Measurements from ENCODE around the gene ADAMTS17.

The ADAMTS17 gene

DNA sequence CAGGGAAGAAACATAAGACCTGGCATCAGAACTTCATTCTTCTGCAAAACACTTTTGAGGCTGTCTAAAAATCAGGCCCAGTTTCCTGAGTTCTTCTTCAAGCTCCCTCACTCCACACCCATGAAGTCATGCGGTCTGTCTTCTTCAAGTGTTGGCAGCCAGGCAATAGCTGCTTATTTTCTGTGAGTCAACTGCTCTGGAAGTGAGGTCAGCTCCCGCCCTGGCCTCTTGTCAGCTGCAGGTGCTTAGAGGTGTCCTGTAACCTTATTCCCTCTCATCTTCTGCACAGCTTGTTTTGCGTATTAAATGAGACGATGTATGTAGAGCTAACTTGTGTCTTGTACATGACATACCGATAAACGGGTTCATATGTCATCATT is 226.1 kb downstream of the ADAMTS17 start:
- peaks cover 46% of the 10 kb centered on the region for H3K4me1 ChIP-seq (ENCODE audit: insufficient read depth, low read length, poor library complexity, severe bottlenecking)
- no peak for TF ChIP-seq EZH2phosphoT487 (IDR thresholded peaks at IDR 0.05; ENCODE audit: borderline replicate concordance)
- TF ChIP-seq, protein P1, sequence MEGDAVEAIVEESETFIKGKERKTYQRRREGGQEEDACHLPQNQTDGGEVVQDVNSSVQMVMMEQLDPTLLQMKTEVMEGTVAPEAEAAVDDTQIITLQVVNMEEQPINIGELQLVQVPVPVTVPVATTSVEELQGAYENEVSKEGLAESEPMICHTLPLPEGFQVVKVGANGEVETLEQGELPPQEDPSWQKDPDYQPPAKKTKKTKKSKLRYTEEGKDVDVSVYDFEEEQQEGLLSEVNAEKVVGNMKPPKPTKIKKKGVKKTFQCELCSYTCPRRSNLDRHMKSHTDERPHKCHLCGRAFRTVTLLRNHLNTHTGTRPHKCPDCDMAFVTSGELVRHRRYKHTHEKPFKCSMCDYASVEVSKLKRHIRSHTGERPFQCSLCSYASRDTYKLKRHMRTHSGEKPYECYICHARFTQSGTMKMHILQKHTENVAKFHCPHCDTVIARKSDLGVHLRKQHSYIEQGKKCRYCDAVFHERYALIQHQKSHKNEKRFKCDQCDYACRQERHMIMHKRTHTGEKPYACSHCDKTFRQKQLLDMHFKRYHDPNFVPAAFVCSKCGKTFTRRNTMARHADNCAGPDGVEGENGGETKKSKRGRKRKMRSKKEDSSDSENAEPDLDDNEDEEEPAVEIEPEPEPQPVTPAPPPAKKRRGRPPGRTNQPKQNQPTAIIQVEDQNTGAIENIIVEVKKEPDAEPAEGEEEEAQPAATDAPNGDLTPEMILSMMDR (conservative IDR thresholded peaks at IDR 0.05; ENCODE audit: low read length) = no peak
- H2AFZ ChIP-seq (ENCODE audit: low read length) = no peak overlapping the region
- H3K27me3 ChIP-seq (ENCODE audit: insufficient read depth, low read length, poor library complexity, severe bottlenecking) = no peaks in the 10 kb centered on the region
- no peaks in the 10 kb centered on the region for H3K36me3 ChIP-seq (ENCODE audit: insufficient read depth, low read length)
- no peak overlapping the region for H3K9ac ChIP-seq (ENCODE audit: low read depth, low read length, poor library complexity, severe bottlenecking)
- H3F3A ChIP-seq (ENCODE audit: low read depth) = no peaks in the 10 kb centered on the region
- no peaks in the 10 kb centered on the region for H3K79me2 ChIP-seq (ENCODE audit: insufficient read depth, low read length)
- no peaks in the 10 kb centered on the region for H3K9me2 ChIP-seq (replicated peaks; ENCODE audit: low read depth, low read length)
- no peak overlapping the region for H3K4me2 ChIP-seq (ENCODE audit: low read depth, low read length, poor library complexity, severe bottlenecking)
- no peaks in the 10 kb centered on the region for H3K9me3 ChIP-seq (ENCODE audit: insufficient read depth, low read depth, low read length)
- H3K4me3 ChIP-seq (ENCODE audit: low read length, poor library complexity, severe bottlenecking) = no peak overlapping the region
- no peaks in the 10 kb centered on the region for H4K20me1 ChIP-seq (ENCODE audit: insufficient read depth, low read length, poor library complexity, severe bottlenecking)

DNA sequence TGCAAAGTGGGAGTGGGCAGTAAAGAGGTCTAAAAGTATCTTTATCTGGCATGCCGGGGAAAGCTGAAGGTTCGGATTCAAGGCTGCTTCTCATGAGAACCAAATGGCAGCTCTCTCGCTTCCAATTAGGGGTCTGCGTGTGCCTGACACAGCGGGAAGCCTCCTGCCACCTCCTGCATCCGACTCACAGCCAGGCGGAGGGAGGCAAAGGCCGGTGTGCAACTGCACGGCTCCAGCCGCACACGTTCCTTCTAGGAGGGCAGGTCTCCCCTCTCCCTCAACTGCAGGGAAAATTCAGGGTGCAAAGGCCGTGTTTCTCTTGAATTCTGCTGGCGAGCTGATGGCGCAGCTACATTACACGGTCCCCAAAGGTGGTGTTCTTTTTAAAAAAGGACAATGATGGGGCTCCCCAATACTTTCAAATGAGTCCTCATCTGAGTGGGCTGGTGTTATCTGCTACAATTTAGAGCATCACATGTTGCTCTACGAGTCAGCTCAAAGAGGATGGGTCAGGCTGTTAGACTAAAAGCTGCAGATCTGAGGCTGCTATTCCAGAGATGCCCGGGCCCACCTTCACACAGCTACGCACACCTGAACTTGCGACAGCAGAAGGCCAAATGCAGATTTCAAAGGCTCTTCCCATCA is 226.6 kb downstream of the ADAMTS17 start:
- Histone ChIP-seq H3K27me3 (ENCODE audit: insufficient read depth, low read length, poor library complexity, severe bottlenecking) (no peaks in the 10 kb centered on the region), H3K4me3 (ENCODE audit: low read length, poor library complexity, severe bottlenecking) (no peak overlapping the region), H3K79me2 (ENCODE audit: insufficient read depth, low read length) (no peaks in the 10 kb centered on the region), H3K36me3 (ENCODE audit: insufficient read depth, low read length) (no peaks in the 10 kb centered on the region), H4K20me1 (ENCODE audit: insufficient read depth, low read length, poor library complexity, severe bottlenecking) (no peaks in the 10 kb centered on the region), H3K9me2 (replicated peaks; ENCODE audit: low read depth, low read length) (no peaks in the 10 kb centered on the region), H3K4me1 (ENCODE audit: insufficient read depth, low read length, poor library complexity, severe bottlenecking) (peaks cover 48% of the 10 kb centered on the region), H3K4me2 (ENCODE audit: low read depth, low read length, poor library complexity, severe bottlenecking) (no peak overlapping the region), H3K9me3 (ENCODE audit: insufficient read depth, low read depth, low read length) (no peaks in the 10 kb centered on the region), H3F3A (ENCODE audit: low read depth) (no peaks in the 10 kb centered on the region), H3K9ac (ENCODE audit: low read depth, low read length, poor library complexity, severe bottlenecking) (no peak overlapping the region), H2AFZ (ENCODE audit: low read length) (no peak overlapping the region)
- TF ChIP-seq, protein P1 (conservative IDR thresholded peaks at IDR 0.05; ENCODE audit: low read length) = no peak
- TF ChIP-seq EZH2phosphoT487 (IDR thresholded peaks at IDR 0.05; ENCODE audit: borderline replicate concordance) = no peak

DNA sequence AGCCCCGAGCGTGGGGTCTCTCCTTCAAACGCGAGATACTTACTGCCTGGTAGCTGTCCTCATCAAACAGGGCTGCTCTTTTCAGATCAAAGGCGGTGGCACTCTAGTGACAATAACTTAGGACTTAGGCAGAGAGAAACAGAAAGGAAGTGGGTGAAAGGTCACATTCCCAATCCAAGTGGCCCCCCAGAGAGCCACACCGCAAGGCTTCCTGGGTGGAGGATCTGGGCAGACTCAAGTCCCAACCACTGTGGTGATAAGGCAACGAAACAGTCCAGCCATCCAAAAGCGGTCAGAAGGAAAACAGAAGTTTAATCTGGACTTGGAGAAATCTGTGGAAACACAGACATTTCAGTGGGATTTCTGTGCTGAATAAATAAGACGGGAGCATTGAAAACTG is 227.2 kb downstream of the ADAMTS17 start:
- H2AFZ ChIP-seq (ENCODE audit: low read length) = no peak overlapping the region
- no peaks in the 10 kb centered on the region for H3K9me2 ChIP-seq (replicated peaks; ENCODE audit: low read depth, low read length)
- H3K4me2 ChIP-seq (ENCODE audit: low read depth, low read length, poor library complexity, severe bottlenecking) = no peak overlapping the region
- H3K4me1 ChIP-seq (ENCODE audit: insufficient read depth, low read length, poor library complexity, severe bottlenecking) = peaks cover 43% of the 10 kb centered on the region
- no peaks in the 10 kb centered on the region for H3F3A ChIP-seq (ENCODE audit: low read depth)
- H3K79me2 ChIP-seq (ENCODE audit: insufficient read depth, low read length) = no peaks in the 10 kb centered on the region
- no peaks in the 10 kb centered on the region for H4K20me1 ChIP-seq (ENCODE audit: insufficient read depth, low read length, poor library complexity, severe bottlenecking)
- no peaks in the 10 kb centered on the region for H3K36me3 ChIP-seq (ENCODE audit: insufficient read depth, low read length)
- no peaks in the 10 kb centered on the region for H3K27me3 ChIP-seq (ENCODE audit: insufficient read depth, low read length, poor library complexity, severe bottlenecking)
- no peak overlapping the region for H3K9ac ChIP-seq (ENCODE audit: low read depth, low read length, poor library complexity, severe bottlenecking)
- no peak overlapping the region for H3K4me3 ChIP-seq (ENCODE audit: low read length, poor library complexity, severe bottlenecking)
- TF ChIP-seq, protein P1 (conservative IDR thresholded peaks at IDR 0.05; ENCODE audit: low read length) = no peak
- no peak for TF ChIP-seq EZH2phosphoT487 (IDR thresholded peaks at IDR 0.05; ENCODE audit: borderline replicate concordance)
- H3K9me3 ChIP-seq (ENCODE audit: insufficient read depth, low read depth, low read length) = no peaks in the 10 kb centered on the region
